K562 (cell line): ENCODE data around the gene MET.

Experiments used
- CTCF ChIP-seq, 3 experiments: IDR thresholded peaks in 2 of 3; conservative IDR thresholded peaks in 1 of 3; 2 replicates each; pipeline ENCODE4 v1.5.1; 2011 to 2012; ENCODE audit warnings: low read length in 3 of 3, mild to moderate bottlenecking in 3 of 3, control low read depth in 2 of 3, improper control_type of control experiment in 1 of 3, inconsistent platforms in 1 of 3, low read depth in 1 of 3, mixed read lengths in 1 of 3, moderate library complexity in 1 of 3; ENCODE audit not compliant: insufficient read depth in 2 of 3
- FOXP4 ChIP-seq: sonication (generic); formaldehyde crosslinking; IDR thresholded peaks from 2 replicates; pipeline ENCODE4 v1.8.0; 2022; ENCODE audit warnings: mild to moderate bottlenecking, missing genetic modification reagents, borderline replicate concordance
- LARP7 ChIP-seq: fragments of 450-650 bp; IDR thresholded peaks from 2 replicates; pipeline ENCODE4 v1.6.1; 2016
- MAZ ChIP-seq, 2 experiments: fragments of 450-650 bp in 1 of 2; sonication (generic) in 1 of 2; formaldehyde crosslinking; IDR thresholded peaks in 1 of 2; conservative IDR thresholded peaks in 1 of 2; 2 replicates each; pipeline versions ENCODE4 v1.4.0 to v1.5.0; 2020; ENCODE audit warnings: mild to moderate bottlenecking in 1 of 2, missing genetic modification reagents in 1 of 2
- MNT ChIP-seq, 2 experiments: fragments of 450-650 bp; conservative IDR thresholded peaks; 2 replicates each; pipeline ENCODE4 v1.6.1; 2017; ENCODE audit warnings: mild to moderate bottlenecking in 2 of 2, moderate library complexity in 2 of 2
- RBM14 ChIP-seq: fragments of 200-400 bp; formaldehyde crosslinking; IDR thresholded peaks from 2 replicates; pipeline ENCODE4 v1.6.1; 2018; ENCODE audit warnings: low read depth, mild to moderate bottlenecking, low read length, moderate library complexity, borderline replicate concordance; ENCODE audit not compliant: insufficient read depth
- REST ChIP-seq, 2 experiments: fragments of 450-650 bp; formaldehyde crosslinking in 1 of 2; IDR thresholded peaks; 2 replicates each; pipeline versions ENCODE4 v1.4.0 to v1.6.1; 2014 to 2020; ENCODE audit warnings: mild to moderate bottlenecking in 2 of 2, borderline replicate concordance in 1 of 2, low read depth in 1 of 2
- SRF ChIP-seq, 2 experiments: fragments of 250-450, 450-650 bp in 1 of 2; sonication (Bioruptor Pico) in 1 of 2; sonication (generic) in 1 of 2; formaldehyde crosslinking; IDR thresholded peaks; 2 replicates each; pipeline versions ENCODE4 v1.5.0 to v1.5.1; 2020 to 2022; ENCODE audit warnings: mild to moderate bottlenecking in 1 of 2, missing genetic modification reagents in 1 of 2
- ZHX1 ChIP-seq: fragments of 150-350 bp; conservative IDR thresholded peaks from 2 replicates; pipeline ENCODE4 v1.6.1; 2014; ENCODE audit warnings: low read length

- no peak for TF ChIP-seq RBM14
- no peak for TF ChIP-seq CTCF (IDR thresholded peaks at IDR 0.05 in 2 of 3, conservative IDR thresholded peaks at IDR 0.05 in 1 of 3; ENCODE audit: insufficient read depth in 2 of 3, low read depth in 1 of 3, low read length in 3 of 3)
- TF ChIP-seq ZHX1: no peak
- TF ChIP-seq LARP7: no peak
- TF ChIP-seq FOXP4 (CRISPR knock-in tag): no peak
- TF ChIP-seq MAZ (CRISPR knock-in tag; conservative IDR thresholded peaks at IDR 0.05 in 1 of 2, IDR thresholded peaks at IDR 0.05 in 1 of 2): no peak
- TF ChIP-seq MNT (conservative IDR thresholded peaks at IDR 0.05): no peak
- no peak for TF ChIP-seq SRF (CRISPR knock-in tag; IDR thresholded peaks at IDR 0.05)
- TF ChIP-seq REST (IDR thresholded peaks at IDR 0.05; ENCODE audit: borderline replicate concordance): no peak
- no peak for TF ChIP-seq REST (CRISPR knock-in tag; IDR thresholded peaks at IDR 0.05; ENCODE audit: low read depth)
These were observed 62.7 kb downstream of the MET start for GRCh38 chr7:116734710-116735109.
